GM18519 (cell line): Measurements from ENCODE around the gene ABCA10.

ENCODE experiments used
- ATAC-seq: cut with Tn5 transposase; IDR thresholded peaks from one replicate; pipeline ENCODE4 v1.9.1; 2021; ENCODE audit warnings: mild to moderate bottlenecking, moderate library complexity; ENCODE audit not compliant: unreplicated experiment, low FRiP score

ABCA10 gene

DNA sequence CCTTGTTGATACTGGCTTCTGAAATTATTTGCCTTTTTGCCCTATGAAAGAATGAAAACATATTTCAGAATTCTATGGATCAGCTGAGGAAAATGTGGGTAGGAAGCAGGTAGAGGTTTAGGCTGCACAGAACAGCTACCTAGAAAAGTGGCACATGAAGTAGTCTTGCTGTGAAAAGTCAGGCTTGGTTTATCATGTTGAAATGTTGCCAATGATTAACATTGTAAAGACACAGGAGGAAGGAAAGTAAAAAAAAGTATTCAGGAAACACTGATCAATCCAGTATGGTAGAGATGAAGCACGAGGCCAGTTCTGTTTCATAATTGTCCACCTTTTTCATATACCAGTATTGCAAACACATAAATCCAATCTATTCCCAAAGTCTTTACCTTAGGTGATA lies 116.8 kb downstream of the ABCA10 start:
- ATAC-seq: no peak

DNA sequence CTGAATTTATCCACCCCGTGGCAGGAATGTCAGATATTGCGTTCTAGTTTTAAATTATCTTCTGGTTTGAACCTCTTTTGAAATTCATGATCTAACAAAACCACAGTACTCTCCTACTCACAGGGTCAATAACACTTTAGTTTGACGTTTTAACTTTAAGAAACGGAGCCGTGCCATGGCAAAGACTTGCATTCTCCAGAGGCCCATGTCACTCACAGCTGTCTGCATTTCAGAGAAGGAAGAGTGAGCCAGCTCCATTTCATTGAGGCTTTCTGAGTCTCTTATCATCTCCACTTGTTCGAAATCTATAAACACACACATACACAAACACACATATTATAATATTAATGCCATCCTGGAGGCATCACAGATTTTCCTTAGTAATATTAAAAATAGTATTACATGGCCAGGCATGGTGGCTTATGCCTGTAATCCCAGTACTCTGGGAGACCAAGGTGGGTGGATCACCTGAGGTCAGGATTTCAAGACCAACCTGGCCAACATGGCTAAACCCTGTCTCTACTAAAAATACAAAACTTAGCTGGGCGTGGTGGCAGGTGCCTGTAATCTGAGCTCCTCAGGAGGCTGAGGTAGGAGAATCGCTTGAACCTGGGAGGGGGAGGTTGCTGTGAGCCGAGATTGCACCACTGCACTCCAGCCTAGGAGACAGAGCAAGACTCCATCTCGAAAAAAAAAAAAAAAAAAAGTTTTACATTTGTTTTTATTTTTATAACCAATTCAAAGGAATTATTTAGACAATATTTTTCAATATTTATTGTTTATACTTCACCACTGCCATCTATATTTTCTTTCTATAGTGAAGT lies 122.5 kb downstream of the ABCA10 start:
- ATAC-seq: no peak

DNA sequence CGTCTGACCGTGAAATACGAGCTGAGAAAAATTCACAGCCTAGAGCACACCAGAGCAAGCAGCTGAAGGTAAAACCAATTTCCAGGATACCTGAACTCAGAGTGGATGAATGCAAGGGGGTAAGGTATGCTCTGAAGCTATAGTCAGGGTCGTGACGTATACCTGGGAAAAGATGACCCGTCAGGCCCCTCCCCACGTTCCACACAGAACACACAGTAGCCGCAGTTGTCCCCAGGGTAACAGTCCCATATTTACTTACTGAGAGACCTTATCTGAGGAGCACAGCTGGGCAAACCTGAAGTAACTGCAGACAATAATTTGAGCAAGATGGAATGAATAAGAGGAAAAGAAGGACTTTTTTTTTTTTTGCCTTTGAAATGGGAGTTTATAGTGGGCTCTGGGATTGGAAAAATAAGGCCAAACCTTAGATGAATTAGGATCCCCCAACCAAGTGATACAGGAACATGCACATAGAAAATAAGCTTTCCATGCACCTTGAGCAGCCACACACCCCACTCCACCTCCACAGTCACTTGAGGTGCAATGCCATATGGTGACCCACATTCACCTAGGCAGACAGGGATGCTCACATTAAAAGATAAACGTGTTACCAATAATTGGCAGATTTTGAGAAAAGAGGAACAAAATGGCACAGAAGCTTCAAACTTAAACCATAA lies 124.9 kb downstream of the ABCA10 start:
- ATAC-seq: no peak

DNA sequence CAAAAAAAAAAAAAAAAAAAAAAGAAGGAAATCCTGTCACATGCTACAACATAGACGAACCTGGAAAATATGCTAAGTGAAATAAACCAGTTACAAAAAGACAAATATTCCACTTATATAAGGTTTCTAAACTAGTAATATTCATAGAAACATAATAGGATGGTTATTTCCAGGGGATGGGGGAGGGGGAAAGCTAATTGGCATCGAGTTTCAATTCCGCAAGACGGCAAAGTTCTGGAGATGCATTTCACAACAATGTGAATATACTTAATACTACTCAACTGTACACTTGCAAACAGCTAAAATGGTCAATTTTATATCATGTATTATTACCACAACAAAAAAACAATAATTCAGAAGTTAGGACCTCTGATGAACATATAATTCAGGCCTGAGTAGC lies 130.0 kb downstream of the ABCA10 start:
- no peak for ATAC-seq
